ENCODE measurements around the gene C5orf63. TPM values are rescaled to one million over a fixed set of nuclear protein-coding genes. Genes with fewer than 3 reads are reported as not detected.

Gene C5orf63
- total and polyA plus RNA-seq, 8 donors: 7.4 to 19.2 (median 13.9) TPM

GRCh38 chr5:127011961-127012644, 61.2 kb downstream of the C5orf63 start:
- H3K4me1 ChIP-seq: peaks cover 0 to 11% of the 10 kb centered on the region in 2 donors
- H3K36me3 ChIP-seq: no peaks in the 10 kb centered on the region
- DNase-seq (no peak), ATAC-seq (peak; percentile 24)
- no peaks in the 10 kb centered on the region for H3K9me3 ChIP-seq
- no peak for TF ChIP-seq CTCF (IDR thresholded peaks at IDR 0.05)
- H3K27me3 ChIP-seq: no peaks in the 10 kb centered on the region
- intact Hi-C loops (cut with DNase I): no loop called here
- no peak overlapping the region for H3K27ac ChIP-seq
- no peak overlapping the region for H3K4me3 ChIP-seq

- ATAC-seq (peak; percentile 29), DNase-seq (no peak)
- H3K4me3 ChIP-seq: no peak overlapping the region
- H3K4me1 ChIP-seq: peaks cover 0 to 11% of the 10 kb centered on the region in 2 donors
- H3K27me3 ChIP-seq: no peaks in the 10 kb centered on the region
- H3K36me3 ChIP-seq: no peaks in the 10 kb centered on the region
- H3K27ac ChIP-seq: no peak overlapping the region
- H3K9me3 ChIP-seq: no peaks in the 10 kb centered on the region
- TF ChIP-seq CTCF (IDR thresholded peaks at IDR 0.05): no peak
- intact Hi-C loops (cut with DNase I): no loop called here
Measured at GRCh38 chr5:127011153-127011552, 62.1 kb downstream of the C5orf63 start.

GRCh38 chr5:127010362-127010761, 62.9 kb downstream of the C5orf63 start:
- no peaks in the 10 kb centered on the region for H3K27me3 ChIP-seq
- intact Hi-C loops (cut with DNase I): no loop called here
- peaks cover 0 to 11% of the 10 kb centered on the region in 2 donors for H3K4me1 ChIP-seq
- H3K9me3 ChIP-seq: no peaks in the 10 kb centered on the region
- no peak overlapping the region for H3K27ac ChIP-seq
- ATAC-seq: no peak
- no peak for TF ChIP-seq CTCF (IDR thresholded peaks at IDR 0.05)
- H3K36me3 ChIP-seq: no peaks in the 10 kb centered on the region
- no peak for DNase-seq
- H3K4me3 ChIP-seq: no peak overlapping the region

GRCh38 chr5:127009784-127010183, 63.5 kb downstream of the C5orf63 start:
- no peak overlapping the region for H3K4me3 ChIP-seq
- ATAC-seq: no peak
- TF ChIP-seq CTCF (IDR thresholded peaks at IDR 0.05): no peak
- H3K9me3 ChIP-seq: no peaks in the 10 kb centered on the region
- intact Hi-C loops (cut with DNase I): no loop called here
- no peaks in the 10 kb centered on the region for H3K27me3 ChIP-seq
- no peak overlapping the region for H3K27ac ChIP-seq
- peaks cover 0 to 11% of the 10 kb centered on the region in 2 donors for H3K4me1 ChIP-seq
- no peak for DNase-seq
- no peaks in the 10 kb centered on the region for H3K36me3 ChIP-seq

GRCh38 chr5:127008300-127008975, 64.9 kb downstream of the C5orf63 start:
- Histone ChIP-seq H3K4me1 (peaks cover 0 to 7% of the 10 kb centered on the region in 2 donors), H3K27me3 (no peaks in the 10 kb centered on the region), H3K36me3 (no peaks in the 10 kb centered on the region), H3K4me3 (no peak overlapping the region), H3K9me3 (no peaks in the 10 kb centered on the region), H3K27ac (no peak overlapping the region)
- intact Hi-C loops (cut with DNase I): no loop called here
- no peak for ATAC-seq
- TF ChIP-seq CTCF (IDR thresholded peaks at IDR 0.05): no peak
- DNase-seq: no peak
